ENCODE results near the gene ZNF80.

Gene ZNF80

DNA sequence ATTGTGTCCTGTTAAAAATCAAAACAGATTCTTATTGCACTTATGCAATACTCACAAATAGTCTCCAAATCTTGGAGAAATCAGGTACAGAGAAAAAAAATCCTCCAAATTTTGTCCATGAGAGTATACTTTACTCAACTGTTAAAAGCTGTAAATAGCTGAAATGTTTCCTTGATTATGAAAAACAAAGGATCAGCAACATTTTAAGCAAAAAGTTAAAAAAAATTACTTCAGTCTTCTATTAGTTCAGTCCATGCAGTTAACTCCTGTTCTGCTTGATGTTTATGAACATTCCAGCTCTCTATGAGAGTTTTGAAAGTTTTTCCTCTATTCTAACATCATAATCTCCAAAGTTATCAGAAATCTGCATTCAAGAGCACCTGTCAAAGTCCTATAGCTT lies 22.8 kb upstream of the ZNF80 start:
- H3F3A ChIP-seq (ENCODE audit: insufficient read depth, low read length): no peaks in the 10 kb centered on the region
- TF ChIP-seq EZH2 (optimal IDR thresholded peaks at IDR 0.05; ENCODE audit: low read depth, low read length): no peak
- TF ChIP-seq EZH2phosphoT487 (IDR thresholded peaks at IDR 0.05; ENCODE audit: low read length): no peak
- TF ChIP-seq, protein P1, sequence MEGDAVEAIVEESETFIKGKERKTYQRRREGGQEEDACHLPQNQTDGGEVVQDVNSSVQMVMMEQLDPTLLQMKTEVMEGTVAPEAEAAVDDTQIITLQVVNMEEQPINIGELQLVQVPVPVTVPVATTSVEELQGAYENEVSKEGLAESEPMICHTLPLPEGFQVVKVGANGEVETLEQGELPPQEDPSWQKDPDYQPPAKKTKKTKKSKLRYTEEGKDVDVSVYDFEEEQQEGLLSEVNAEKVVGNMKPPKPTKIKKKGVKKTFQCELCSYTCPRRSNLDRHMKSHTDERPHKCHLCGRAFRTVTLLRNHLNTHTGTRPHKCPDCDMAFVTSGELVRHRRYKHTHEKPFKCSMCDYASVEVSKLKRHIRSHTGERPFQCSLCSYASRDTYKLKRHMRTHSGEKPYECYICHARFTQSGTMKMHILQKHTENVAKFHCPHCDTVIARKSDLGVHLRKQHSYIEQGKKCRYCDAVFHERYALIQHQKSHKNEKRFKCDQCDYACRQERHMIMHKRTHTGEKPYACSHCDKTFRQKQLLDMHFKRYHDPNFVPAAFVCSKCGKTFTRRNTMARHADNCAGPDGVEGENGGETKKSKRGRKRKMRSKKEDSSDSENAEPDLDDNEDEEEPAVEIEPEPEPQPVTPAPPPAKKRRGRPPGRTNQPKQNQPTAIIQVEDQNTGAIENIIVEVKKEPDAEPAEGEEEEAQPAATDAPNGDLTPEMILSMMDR (IDR thresholded peaks at IDR 0.05; ENCODE audit: low read length): no peak
- H4K20me1 ChIP-seq (ENCODE audit: insufficient read depth, low read length): no peaks in the 10 kb centered on the region
- no peak overlapping the region for H3K4me3 ChIP-seq (ENCODE audit: low read length)
- no peak overlapping the region for H3K4me2 ChIP-seq (ENCODE audit: low read depth, low read length)
- no peaks in the 10 kb centered on the region for H3K27me3 ChIP-seq (replicated peaks; ENCODE audit: insufficient read depth, low read length)
- no peaks in the 10 kb centered on the region for H3K9me3 ChIP-seq (replicated peaks; ENCODE audit: insufficient read depth, low read length)
- H3K27ac ChIP-seq (ENCODE audit: low read length): no peak overlapping the region
- H3K79me2 ChIP-seq (ENCODE audit: low read length): no peaks in the 10 kb centered on the region
- H3K9me2 ChIP-seq (replicated peaks; ENCODE audit: insufficient read depth, low read length): no peaks in the 10 kb centered on the region
- no peak overlapping the region for H3K9ac ChIP-seq (ENCODE audit: low read length)
- no peaks in the 10 kb centered on the region for H3K36me3 ChIP-seq (replicated peaks; ENCODE audit: insufficient read depth, low read length)
- no peak overlapping the region for H2AFZ ChIP-seq (ENCODE audit: low read length)
- H3K4me1 ChIP-seq (ENCODE audit: low read length): no peaks in the 10 kb centered on the region
- no peak for DNase-seq

DNA sequence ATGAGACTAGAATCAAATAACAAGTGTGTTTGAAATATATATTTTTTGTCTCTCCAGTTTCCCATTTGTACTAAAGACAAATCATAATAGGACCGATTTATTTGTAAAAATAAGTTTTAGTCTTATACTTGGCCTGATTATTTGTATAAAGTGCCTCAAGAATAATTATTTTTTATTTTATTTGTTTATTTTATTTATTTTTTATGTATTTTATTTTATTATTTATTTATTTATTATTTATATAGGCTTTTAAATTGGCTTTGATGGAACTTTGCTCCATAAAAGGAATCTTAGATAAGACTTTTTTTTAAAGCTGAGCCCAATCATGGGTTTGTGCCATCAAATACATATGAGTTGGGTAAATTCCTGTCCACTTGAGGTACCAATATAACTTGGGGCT lies 22.2 kb upstream of the ZNF80 start:
- no peaks in the 10 kb centered on the region for H3K79me2 ChIP-seq (ENCODE audit: low read length)
- H3K36me3 ChIP-seq (replicated peaks; ENCODE audit: insufficient read depth, low read length): no peaks in the 10 kb centered on the region
- H3K27me3 ChIP-seq (replicated peaks; ENCODE audit: insufficient read depth, low read length): no peaks in the 10 kb centered on the region
- no peaks in the 10 kb centered on the region for H3K9me3 ChIP-seq (replicated peaks; ENCODE audit: insufficient read depth, low read length)
- H3F3A ChIP-seq (ENCODE audit: insufficient read depth, low read length): no peaks in the 10 kb centered on the region
- no peaks in the 10 kb centered on the region for H4K20me1 ChIP-seq (ENCODE audit: insufficient read depth, low read length)
- DNase-seq: no peak
- H3K27ac ChIP-seq (ENCODE audit: low read length): no peak overlapping the region
- H3K4me1 ChIP-seq (ENCODE audit: low read length): no peaks in the 10 kb centered on the region
- no peak overlapping the region for H3K9ac ChIP-seq (ENCODE audit: low read length)
- no peak overlapping the region for H3K4me3 ChIP-seq (ENCODE audit: low read length)
- H3K9me2 ChIP-seq (replicated peaks; ENCODE audit: insufficient read depth, low read length): no peaks in the 10 kb centered on the region
- TF ChIP-seq, protein P1 (IDR thresholded peaks at IDR 0.05; ENCODE audit: low read length): no peak
- TF ChIP-seq EZH2 (optimal IDR thresholded peaks at IDR 0.05; ENCODE audit: low read depth, low read length): no peak
- no peak for TF ChIP-seq EZH2phosphoT487 (IDR thresholded peaks at IDR 0.05; ENCODE audit: low read length)
- no peak overlapping the region for H3K4me2 ChIP-seq (ENCODE audit: low read depth, low read length)
- H2AFZ ChIP-seq (ENCODE audit: low read length): no peak overlapping the region

DNA sequence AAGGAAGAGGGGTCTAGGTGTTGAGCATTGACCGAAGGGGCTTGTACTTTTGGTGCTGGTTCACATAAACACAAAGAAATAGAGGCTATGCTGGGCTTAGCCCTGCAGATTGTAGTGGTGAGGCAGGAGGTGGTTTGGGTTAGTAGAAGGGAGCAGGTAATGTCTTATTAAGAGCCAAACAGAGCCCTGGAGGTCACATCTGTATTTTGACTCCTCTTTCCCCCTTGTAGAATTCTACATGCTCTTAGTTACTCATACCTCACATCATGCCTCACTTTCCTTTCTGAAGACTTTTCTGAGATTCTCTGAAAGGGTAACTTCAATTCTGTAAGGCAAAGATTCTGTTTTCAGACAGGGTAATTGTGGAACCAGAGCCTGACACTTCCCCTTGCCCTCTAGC lies 16.1 kb upstream of the ZNF80 start:
- Histone ChIP-seq H3K9me2 (replicated peaks; ENCODE audit: insufficient read depth, low read length) (no peaks in the 10 kb centered on the region), H3K9me3 (replicated peaks; ENCODE audit: insufficient read depth, low read length) (no peaks in the 10 kb centered on the region)
- no peak for TF ChIP-seq EZH2 (optimal IDR thresholded peaks at IDR 0.05; ENCODE audit: low read depth, low read length)
- no peak for TF ChIP-seq EZH2phosphoT487 (IDR thresholded peaks at IDR 0.05; ENCODE audit: low read length)
- TF ChIP-seq, protein P1 (IDR thresholded peaks at IDR 0.05; ENCODE audit: low read length): no peak

More for the DNA sequence above, 16.1 kb upstream of the ZNF80 start:
- no peak for DNase-seq
- Histone ChIP-seq H2AFZ (ENCODE audit: low read length) (no peak overlapping the region), H3K4me3 (ENCODE audit: low read length) (no peak overlapping the region), H3K79me2 (ENCODE audit: low read length) (no peaks in the 10 kb centered on the region), H4K20me1 (ENCODE audit: insufficient read depth, low read length) (no peaks in the 10 kb centered on the region), H3K9ac (ENCODE audit: low read length) (no peak overlapping the region), H3K4me2 (ENCODE audit: low read depth, low read length) (no peak overlapping the region), H3K27ac (ENCODE audit: low read length) (no peak overlapping the region), H3K36me3 (replicated peaks; ENCODE audit: insufficient read depth, low read length) (no peaks in the 10 kb centered on the region), H3K4me1 (ENCODE audit: low read length) (no peaks in the 10 kb centered on the region), H3K27me3 (replicated peaks; ENCODE audit: insufficient read depth, low read length) (no peaks in the 10 kb centered on the region), H3F3A (ENCODE audit: insufficient read depth, low read length) (no peaks in the 10 kb centered on the region)

Measured in MM.1S (cell line).